ENCODE measurements around the gene DPH6.

The DPH6 gene

DNA sequence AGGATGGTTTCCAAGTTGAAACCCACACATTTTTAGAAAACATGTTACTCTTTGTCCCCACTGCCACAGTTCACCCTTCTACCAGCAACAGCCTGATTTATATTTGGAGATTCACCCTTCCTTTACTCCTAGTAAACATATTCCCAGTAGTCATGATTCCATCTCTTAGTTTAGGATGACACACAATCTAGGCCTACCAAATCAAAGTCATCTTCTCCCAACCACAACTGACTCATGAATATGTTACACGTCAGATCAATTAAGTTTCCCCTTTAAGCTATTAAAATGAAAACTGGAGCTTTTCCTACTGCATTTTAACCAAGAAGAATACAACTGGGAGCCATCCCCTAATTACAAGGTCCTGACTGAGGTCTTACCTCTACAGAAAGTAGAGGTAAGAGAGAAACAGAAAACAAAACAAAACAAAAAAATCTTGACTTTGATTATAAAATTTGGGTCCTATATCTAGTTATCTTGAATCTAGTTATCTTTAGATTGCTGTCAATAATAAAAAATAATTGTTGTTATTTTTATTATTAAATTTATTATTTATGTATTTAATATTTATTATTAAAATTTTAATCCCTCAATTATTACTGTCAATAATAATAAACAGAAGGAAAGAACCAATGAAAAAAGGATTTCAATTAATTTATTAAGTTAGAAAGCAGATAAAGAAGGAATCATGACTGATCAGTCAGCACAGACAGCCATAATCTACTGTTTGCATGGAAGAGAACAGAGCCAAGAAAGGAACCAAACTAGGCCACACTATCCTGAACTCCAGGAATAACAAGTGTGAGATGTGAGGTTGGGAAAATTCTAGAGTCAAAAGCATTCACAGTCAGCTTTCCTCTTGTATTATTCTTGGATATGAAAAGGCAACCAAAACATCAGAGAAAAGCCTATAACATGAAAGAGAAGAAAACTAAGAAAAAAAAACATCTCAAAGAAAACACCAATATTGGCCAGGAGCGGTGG, 12.5 kb downstream of the DPH6 start:
- no peak for DNase-seq (ENCODE audit: low spot score in 2 of 2)
- peaks cover 10% of the 10 kb centered on the region for H3K36me3 Mint-ChIP-seq (ENCODE audit: insufficient read depth)

DNA sequence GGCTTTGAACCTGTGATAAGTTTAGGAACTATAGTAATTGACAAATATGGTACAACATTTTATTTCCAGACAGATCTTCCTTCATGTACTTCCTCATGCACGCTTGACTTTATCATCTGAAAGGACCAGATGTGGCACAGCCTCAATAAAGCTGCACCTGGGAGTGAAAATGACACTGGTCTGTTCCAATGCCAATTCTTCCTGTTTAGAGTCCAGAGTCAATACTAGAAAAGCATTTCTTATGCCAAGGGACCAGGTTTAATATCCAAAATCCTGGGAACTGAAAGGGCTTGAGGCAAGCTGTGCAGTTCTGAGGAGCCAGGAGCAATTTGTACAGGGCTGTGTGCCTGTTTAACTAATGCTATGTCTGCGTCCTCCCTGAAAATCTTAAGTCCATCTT, 15.3 kb downstream of the DPH6 start:
- Mint-ChIP-seq H3K9me3 (peaks cover 5% of the 10 kb centered on the region), H3K27me3 (no peaks in the 10 kb centered on the region), H3K4me3 (no peak overlapping the region), H3K27ac (ENCODE audit: low read depth) (no peak overlapping the region), H3K4me1 (peaks cover 9% of the 10 kb centered on the region), H3K36me3 (ENCODE audit: insufficient read depth) (peaks cover 8% of the 10 kb centered on the region)
- ATAC-seq (replicated peaks; ENCODE audit: extremely low read depth, poor library complexity, severe bottlenecking) (no peak), DNase-seq (ENCODE audit: low spot score in 2 of 2) (no peak)

More for the DNA sequence above, 12.5 kb downstream of the DPH6 start:
- H3K9me3 Mint-ChIP-seq, result peaks cover 5% of the 10 kb centered on the region
- peaks cover 9% of the 10 kb centered on the region for H3K4me1 Mint-ChIP-seq
- no peak overlapping the region for H3K4me3 Mint-ChIP-seq
- no peak overlapping the region for H3K27ac Mint-ChIP-seq (ENCODE audit: low read depth)
- H3K27me3 Mint-ChIP-seq, result no peaks in the 10 kb centered on the region
- ATAC-seq (replicated peaks; ENCODE audit: extremely low read depth, poor library complexity, severe bottlenecking), result no peak

DNA sequence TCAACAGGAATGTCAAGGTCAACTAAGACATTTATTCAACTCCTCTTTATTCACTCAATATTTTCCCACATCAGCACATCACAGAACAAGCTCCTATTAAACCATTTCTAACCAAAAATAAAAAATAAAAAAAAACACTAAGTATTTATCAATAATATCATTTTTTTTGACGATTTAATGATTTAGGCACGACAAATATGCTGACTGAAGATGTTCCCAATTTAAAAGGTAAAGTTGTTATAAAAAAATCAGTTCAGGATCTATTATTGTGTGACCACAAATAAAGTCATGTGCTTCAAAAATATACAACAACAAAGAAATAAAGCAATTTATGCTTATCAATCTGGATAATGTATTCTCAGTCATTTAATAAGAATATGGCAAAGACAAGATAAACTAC, 16.2 kb downstream of the DPH6 start:
- Mint-ChIP-seq H3K9me3 (peaks cover 5% of the 10 kb centered on the region), H3K4me3 (no peak overlapping the region)

DNA sequence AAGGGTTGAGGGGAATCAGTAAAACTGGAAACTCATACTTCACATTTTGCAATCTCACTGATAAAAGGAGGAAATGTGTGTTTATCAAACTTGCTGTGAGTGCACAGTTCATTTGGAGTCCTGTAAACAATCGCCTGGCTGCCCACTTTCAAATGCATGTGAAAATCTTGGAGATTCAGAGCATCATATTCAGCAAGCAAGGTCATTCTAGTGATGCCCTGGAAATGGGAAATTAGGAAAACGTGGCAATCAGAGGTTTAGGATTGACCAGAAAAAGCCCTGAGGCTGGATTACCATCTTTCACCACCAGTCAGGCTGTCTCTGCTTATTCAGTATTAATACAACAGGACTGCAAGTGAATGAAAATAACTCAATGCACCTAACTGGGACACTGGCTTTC, 23.9 kb downstream of the DPH6 start:
- no peak overlapping the region for H3K4me3 Mint-ChIP-seq
- H3K27ac Mint-ChIP-seq (ENCODE audit: low read depth), result no peak overlapping the region
- DNase-seq (ENCODE audit: low spot score in 2 of 2) (no peak), ATAC-seq (replicated peaks; ENCODE audit: extremely low read depth, poor library complexity, severe bottlenecking) (no peak)
- no peaks in the 10 kb centered on the region for H3K27me3 Mint-ChIP-seq
- no peaks in the 10 kb centered on the region for H3K36me3 Mint-ChIP-seq (ENCODE audit: insufficient read depth)
- H3K4me1 Mint-ChIP-seq, result no peaks in the 10 kb centered on the region
- no peaks in the 10 kb centered on the region for H3K9me3 Mint-ChIP-seq

More for the DNA sequence above, 16.2 kb downstream of the DPH6 start:
- no peak for ATAC-seq (replicated peaks; ENCODE audit: extremely low read depth, poor library complexity, severe bottlenecking)
- DNase-seq (ENCODE audit: low spot score in 2 of 2), result no peak
- Mint-ChIP-seq H3K4me1 (peaks cover 9% of the 10 kb centered on the region), H3K27me3 (no peaks in the 10 kb centered on the region), H3K36me3 (ENCODE audit: insufficient read depth) (peaks cover 8% of the 10 kb centered on the region), H3K27ac (ENCODE audit: low read depth) (no peak overlapping the region)

DNA sequence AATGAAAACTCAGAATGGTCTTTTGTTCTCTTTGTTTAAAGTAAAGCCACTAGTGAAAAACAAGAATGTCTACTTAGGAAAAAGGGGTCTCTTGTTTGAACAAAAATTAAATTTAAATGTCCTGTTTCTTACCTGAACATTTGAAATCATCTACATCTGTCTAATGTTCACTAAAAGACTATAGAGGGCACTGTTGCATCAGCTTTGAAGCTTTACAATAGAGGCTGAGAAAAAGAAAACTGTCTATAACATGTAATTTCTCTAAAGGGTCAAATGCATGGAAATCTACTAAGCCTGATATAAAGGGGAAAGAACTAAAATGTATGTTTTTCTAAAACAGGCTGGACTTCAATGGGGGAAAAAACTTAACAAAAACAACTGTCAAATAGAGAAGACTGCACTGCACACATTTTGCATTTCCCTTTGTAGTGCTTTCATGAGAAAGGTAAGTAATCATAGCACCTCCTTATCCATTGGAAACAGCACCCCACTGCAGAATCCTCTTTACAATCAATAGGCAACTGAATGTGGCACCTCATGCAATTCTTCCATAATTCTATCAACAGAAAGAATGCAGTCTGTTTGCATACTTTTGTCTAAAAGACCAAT, 26.3 kb downstream of the DPH6 start:
- no peak overlapping the region for H3K4me3 Mint-ChIP-seq
- H3K36me3 Mint-ChIP-seq (ENCODE audit: insufficient read depth), result no peaks in the 10 kb centered on the region
- DNase-seq (ENCODE audit: low spot score in 2 of 2) (no peak), ATAC-seq (replicated peaks; ENCODE audit: extremely low read depth, poor library complexity, severe bottlenecking) (peak; percentile 60)
- H3K4me1 Mint-ChIP-seq, result no peaks in the 10 kb centered on the region
- H3K27ac Mint-ChIP-seq (ENCODE audit: low read depth), result no peak overlapping the region
- H3K27me3 Mint-ChIP-seq, result no peaks in the 10 kb centered on the region
- no peaks in the 10 kb centered on the region for H3K9me3 Mint-ChIP-seq

DNA sequence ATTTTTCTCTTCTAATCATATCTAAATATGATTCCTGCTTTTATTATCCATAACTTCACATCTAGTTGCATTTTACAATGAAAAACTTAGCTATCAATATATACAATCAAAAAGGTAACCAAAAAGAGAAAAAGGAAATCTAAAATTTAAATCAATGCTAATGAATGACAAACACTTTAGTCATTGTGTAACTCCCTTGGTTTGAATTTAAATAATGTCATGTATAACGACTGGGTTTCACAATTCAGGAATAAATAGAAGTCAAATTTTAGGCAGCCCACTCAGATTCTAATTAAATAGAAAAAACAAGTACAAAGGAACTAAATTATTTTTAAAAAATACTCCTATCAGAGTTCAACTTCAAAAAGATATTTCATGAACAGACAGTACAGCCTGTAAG, 26.9 kb downstream of the DPH6 start:
- Mint-ChIP-seq H3K27me3 (no peaks in the 10 kb centered on the region), H3K9me3 (no peaks in the 10 kb centered on the region), H3K36me3 (ENCODE audit: insufficient read depth) (no peaks in the 10 kb centered on the region), H3K4me3 (no peak overlapping the region), H3K27ac (ENCODE audit: low read depth) (no peak overlapping the region), H3K4me1 (no peaks in the 10 kb centered on the region)
- ATAC-seq (replicated peaks; ENCODE audit: extremely low read depth, poor library complexity, severe bottlenecking), result no peak
- no peak for DNase-seq (ENCODE audit: low spot score in 2 of 2)

DNA sequence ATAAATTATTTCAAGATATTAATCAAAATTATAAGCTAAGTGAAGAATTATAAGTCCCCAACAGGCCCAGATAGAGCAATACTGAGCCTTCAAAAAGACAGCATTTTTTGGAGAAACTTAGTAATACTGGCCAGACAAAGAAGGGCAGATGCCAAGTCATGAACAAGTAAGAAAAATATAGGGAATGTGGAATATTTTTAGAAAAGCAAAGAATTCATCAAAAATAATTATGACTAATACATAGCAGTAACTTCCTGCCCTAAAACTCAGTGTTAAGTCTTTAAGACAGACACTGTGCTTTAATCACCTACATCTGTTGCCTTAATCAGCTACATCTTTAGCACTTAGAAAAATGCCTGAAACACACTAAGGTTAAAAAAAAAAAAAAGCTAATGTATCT, 31.2 kb downstream of the DPH6 start:
- H3K9me3 Mint-ChIP-seq, result no peaks in the 10 kb centered on the region
- ATAC-seq (replicated peaks; ENCODE audit: extremely low read depth, poor library complexity, severe bottlenecking), result no peak
- H3K4me3 Mint-ChIP-seq, result no peak overlapping the region
- H3K27me3 Mint-ChIP-seq, result no peaks in the 10 kb centered on the region
- DNase-seq (ENCODE audit: low spot score in 2 of 2), result no peak
- H3K36me3 Mint-ChIP-seq (ENCODE audit: insufficient read depth), result peaks cover 2% of the 10 kb centered on the region
- no peaks in the 10 kb centered on the region for H3K4me1 Mint-ChIP-seq
- no peak overlapping the region for H3K27ac Mint-ChIP-seq (ENCODE audit: low read depth)

DNA sequence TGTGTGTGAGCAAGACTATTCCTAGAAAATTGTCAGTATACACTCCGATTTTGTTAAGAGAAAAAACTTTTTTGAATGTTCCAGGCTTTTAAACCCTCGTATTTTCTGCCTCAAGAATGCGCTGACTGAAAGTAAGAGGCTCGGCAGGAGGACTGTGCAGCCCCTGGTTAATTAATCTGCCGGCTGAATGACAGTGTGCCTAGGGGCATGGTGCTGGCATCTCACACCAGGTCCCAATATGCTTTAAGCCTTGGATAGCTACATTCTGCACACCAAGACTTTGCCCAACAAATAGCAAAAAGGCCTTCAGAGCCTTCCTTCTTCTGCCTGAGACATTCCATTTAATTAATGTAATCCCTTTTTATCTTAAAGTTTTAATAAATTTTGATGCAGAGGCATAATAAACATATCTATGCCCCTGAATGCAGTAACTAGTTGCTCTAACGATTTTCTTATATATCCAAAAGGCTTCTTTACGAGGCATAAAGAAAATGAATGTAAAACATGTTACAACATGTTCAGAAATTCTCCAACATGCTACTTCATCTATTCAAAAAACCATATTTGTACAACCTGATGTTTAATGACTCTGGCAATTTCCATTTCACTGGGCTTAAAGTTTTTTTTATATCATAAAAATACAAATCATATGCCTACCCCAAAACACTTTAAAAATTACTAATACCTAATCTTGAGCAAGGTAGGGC, 37.9 kb downstream of the DPH6 start:
- ATAC-seq (replicated peaks; ENCODE audit: extremely low read depth, poor library complexity, severe bottlenecking) (no peak), DNase-seq (ENCODE audit: low spot score in 2 of 2) (no peak)
- Mint-ChIP-seq H3K9me3 (no peaks in the 10 kb centered on the region), H3K36me3 (ENCODE audit: insufficient read depth) (peaks cover 2% of the 10 kb centered on the region), H3K27me3 (no peaks in the 10 kb centered on the region), H3K4me1 (no peaks in the 10 kb centered on the region), H3K27ac (ENCODE audit: low read depth) (no peak overlapping the region), H3K4me3 (no peak overlapping the region)

DNA sequence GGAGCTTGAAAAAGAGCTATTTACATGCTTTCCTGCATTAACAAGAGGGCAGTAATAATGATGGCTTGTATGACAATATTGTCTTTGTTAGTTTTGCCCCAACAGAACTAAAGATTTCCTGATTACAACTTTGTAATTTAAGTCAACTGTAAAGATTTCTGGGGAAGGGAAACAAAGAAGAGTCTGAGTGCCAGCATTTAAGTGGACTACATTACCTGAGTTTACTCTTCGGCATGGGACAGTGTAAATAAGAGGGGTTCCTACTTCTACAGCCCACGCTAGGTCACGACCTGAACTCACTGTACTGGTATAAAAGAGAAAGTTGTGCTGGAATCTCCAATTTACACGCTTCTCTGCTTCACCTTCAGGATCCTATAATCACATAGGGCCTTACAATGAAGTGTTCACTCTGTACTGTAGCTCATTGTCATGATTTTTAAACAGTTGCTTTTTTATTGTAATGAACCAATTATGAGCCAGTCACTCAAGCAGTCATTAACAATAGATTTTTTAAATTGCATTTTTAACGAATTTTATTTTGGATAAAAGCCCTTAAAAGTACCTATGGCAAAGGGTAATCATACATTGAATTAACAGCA, 39.6 kb downstream of the DPH6 start:
- Mint-ChIP-seq H3K9me3 (no peaks in the 10 kb centered on the region), H3K4me1 (no peaks in the 10 kb centered on the region), H3K4me3 (no peak overlapping the region), H3K27ac (ENCODE audit: low read depth) (no peak overlapping the region), H3K36me3 (ENCODE audit: insufficient read depth) (peaks cover 2% of the 10 kb centered on the region), H3K27me3 (no peaks in the 10 kb centered on the region)
- no peak for DNase-seq (ENCODE audit: low spot score in 2 of 2)
- ATAC-seq (replicated peaks; ENCODE audit: extremely low read depth, poor library complexity, severe bottlenecking), result no peak

DNA sequence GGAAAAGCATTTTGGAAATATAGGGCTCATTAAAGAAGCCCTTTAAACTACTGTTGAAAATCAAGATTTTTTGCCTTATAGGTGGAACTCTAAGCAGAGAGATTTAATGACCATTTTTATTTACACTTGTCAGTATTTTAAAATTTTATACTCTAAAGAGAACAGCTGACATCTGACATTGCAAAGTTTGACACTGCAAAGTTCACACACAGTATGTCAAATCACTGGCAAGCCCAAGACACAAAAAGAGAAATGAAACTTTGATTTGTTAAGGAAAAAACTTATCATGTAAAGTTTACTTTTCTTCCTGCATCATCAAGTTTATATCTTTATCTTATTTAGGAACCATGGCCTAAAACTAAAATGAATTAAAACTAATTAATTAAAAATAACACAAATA, 40.2 kb downstream of the DPH6 start:
- H3K27ac Mint-ChIP-seq (ENCODE audit: low read depth), result no peak overlapping the region
- H3K9me3 Mint-ChIP-seq, result no peaks in the 10 kb centered on the region
- no peak for DNase-seq (ENCODE audit: low spot score in 2 of 2)
- H3K4me3 Mint-ChIP-seq, result no peak overlapping the region
- H3K27me3 Mint-ChIP-seq, result no peaks in the 10 kb centered on the region
- H3K4me1 Mint-ChIP-seq, result no peaks in the 10 kb centered on the region
- no peak for ATAC-seq (replicated peaks; ENCODE audit: extremely low read depth, poor library complexity, severe bottlenecking)
- no peaks in the 10 kb centered on the region for H3K36me3 Mint-ChIP-seq (ENCODE audit: insufficient read depth)

DNA sequence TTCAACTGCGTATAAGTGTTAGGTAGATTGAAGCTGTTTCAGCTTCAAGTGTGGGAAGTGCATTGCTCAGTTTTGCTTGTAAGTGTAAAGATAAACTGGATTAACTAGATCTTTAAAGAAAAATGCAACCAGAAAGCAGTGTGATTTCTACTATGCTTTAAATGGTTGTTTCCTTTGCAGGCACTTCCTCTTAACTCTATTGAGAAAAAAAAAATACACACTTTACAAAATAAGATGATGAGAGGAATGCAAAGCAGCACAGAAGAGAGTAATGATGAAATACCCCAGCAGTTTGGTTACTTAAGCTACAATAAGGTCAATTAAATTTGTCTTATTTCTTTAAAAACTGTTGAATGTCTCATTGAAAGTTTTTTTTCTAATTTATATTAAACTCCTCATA, 40.8 kb downstream of the DPH6 start:
- H3K4me3 Mint-ChIP-seq, result no peak overlapping the region
- DNase-seq (ENCODE audit: low spot score in 2 of 2) (no peak), ATAC-seq (replicated peaks; ENCODE audit: extremely low read depth, poor library complexity, severe bottlenecking) (no peak)
- H3K36me3 Mint-ChIP-seq (ENCODE audit: insufficient read depth), result no peaks in the 10 kb centered on the region
- no peaks in the 10 kb centered on the region for H3K9me3 Mint-ChIP-seq
- H3K27me3 Mint-ChIP-seq, result no peaks in the 10 kb centered on the region
- H3K27ac Mint-ChIP-seq (ENCODE audit: low read depth), result no peak overlapping the region
- no peaks in the 10 kb centered on the region for H3K4me1 Mint-ChIP-seq

DNA sequence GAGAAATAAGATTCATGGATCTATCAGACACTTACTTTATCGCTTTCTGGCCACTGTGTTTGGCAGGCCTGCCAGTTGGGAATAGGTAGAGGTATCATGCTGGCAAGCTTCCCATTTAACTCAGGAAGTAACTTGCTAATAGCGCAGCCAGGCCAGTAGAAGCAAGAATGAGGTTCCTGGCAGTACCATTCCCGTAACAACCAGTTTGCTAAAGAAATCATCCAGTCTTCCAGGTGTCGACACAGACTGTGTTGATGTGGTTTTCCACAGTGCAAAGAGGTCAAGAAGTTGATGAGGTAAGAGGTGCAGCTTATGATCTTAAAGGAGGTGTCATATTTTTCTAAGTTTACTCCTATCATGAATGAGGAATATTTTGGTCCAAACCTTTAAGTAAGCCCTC, 46.2 kb downstream of the DPH6 start:
- ATAC-seq (replicated peaks; ENCODE audit: extremely low read depth, poor library complexity, severe bottlenecking), result no peak
- Mint-ChIP-seq H3K36me3 (ENCODE audit: insufficient read depth) (no peaks in the 10 kb centered on the region), H3K27me3 (no peaks in the 10 kb centered on the region)

More for the DNA sequence above, 46.2 kb downstream of the DPH6 start:
- Mint-ChIP-seq H3K4me1 (peaks cover 5% of the 10 kb centered on the region), H3K4me3 (no peak overlapping the region), H3K27ac (ENCODE audit: low read depth) (no peak overlapping the region), H3K9me3 (no peaks in the 10 kb centered on the region)
- DNase-seq (ENCODE audit: low spot score in 2 of 2), result no peak
